Measurements from ENCODE around the gene CCDC174. TPM values are rescaled to one million over a fixed set of nuclear protein-coding genes. Genes with fewer than 3 reads are reported as not detected.

CCDC174 gene
- total RNA-seq, 1 donor from 2014 or later, result 31.2 TPM

DNA sequence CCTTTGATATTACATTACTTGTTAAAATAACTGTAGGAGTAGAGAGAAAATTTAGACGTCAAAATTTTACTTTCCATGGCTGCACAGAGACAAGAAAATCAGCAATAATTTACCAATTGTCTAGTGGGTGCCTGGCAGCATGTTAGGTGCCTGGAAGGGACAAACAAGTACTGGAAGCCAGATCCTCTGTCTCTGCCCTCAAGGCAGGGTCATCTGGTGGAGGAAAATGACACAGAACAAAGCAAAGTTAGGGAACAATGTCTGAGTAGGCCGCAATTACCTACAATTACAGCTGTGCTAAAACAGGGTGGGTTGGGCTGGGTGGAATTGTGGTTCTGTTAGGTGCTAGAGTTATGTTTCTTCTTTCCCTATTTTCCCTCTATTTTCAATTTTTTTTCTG, 7.4 kb downstream of the CCDC174 start:
- H3K9me3 ChIP-seq, result no peaks in the 10 kb centered on the region
- TF ChIP-seq, protein P1, sequence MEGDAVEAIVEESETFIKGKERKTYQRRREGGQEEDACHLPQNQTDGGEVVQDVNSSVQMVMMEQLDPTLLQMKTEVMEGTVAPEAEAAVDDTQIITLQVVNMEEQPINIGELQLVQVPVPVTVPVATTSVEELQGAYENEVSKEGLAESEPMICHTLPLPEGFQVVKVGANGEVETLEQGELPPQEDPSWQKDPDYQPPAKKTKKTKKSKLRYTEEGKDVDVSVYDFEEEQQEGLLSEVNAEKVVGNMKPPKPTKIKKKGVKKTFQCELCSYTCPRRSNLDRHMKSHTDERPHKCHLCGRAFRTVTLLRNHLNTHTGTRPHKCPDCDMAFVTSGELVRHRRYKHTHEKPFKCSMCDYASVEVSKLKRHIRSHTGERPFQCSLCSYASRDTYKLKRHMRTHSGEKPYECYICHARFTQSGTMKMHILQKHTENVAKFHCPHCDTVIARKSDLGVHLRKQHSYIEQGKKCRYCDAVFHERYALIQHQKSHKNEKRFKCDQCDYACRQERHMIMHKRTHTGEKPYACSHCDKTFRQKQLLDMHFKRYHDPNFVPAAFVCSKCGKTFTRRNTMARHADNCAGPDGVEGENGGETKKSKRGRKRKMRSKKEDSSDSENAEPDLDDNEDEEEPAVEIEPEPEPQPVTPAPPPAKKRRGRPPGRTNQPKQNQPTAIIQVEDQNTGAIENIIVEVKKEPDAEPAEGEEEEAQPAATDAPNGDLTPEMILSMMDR (IDR thresholded peaks at IDR 0.05), result no peak
- TF ChIP-seq POLR2AphosphoS5 (IDR thresholded peaks at IDR 0.05; ENCODE audit: insufficient read depth in 1 of 2, low read depth in 1 of 2), result no peak
- TF ChIP-seq POLR2A (IDR thresholded peaks at IDR 0.05), result no peak
- no peaks in the 10 kb centered on the region for H3K27me3 ChIP-seq
- no peak overlapping the region for H3K4me3 ChIP-seq
- H3K4me1 ChIP-seq, result no peaks in the 10 kb centered on the region
- intact Hi-C loops (cut with DNase I), result no loop called here
- H3K36me3 ChIP-seq, result peaks cover 0 to 96% of the 10 kb centered on the region in 2 donors
- no peak for DNase-seq (ENCODE audit: extremely low spot score in 2 of 2)
- H3K27ac ChIP-seq, result no peak overlapping the region

DNA sequence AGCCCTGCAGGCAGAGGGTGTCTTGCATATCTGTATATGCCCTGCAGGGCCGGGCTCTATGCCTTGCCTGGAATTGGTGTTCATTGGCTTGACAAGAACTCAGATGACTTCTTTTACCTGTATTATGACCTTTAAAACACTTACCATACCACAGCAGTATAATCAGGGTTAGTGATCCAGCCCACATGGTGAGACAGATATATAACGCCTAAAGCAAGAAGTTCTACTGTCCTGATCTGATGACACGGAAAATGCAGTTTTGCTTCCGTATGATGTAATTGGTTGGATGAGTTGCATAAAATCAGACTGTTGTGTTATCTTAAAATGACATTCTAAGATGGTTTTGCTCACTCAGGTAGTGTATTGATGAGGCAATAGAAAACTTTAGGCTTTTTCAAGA, 9.4 kb downstream of the CCDC174 start:
- Histone ChIP-seq H3K4me1 (no peaks in the 10 kb centered on the region), H3K27me3 (no peaks in the 10 kb centered on the region), H3K4me3 (no peak overlapping the region), H3K36me3 (peaks cover 0 to 99% of the 10 kb centered on the region in 2 donors), H3K27ac (no peak overlapping the region), H3K9me3 (no peaks in the 10 kb centered on the region)
- no peak for DNase-seq (ENCODE audit: extremely low spot score in 2 of 2)
- TF ChIP-seq POLR2A (IDR thresholded peaks at IDR 0.05) (no peak), POLR2AphosphoS5 (IDR thresholded peaks at IDR 0.05; ENCODE audit: insufficient read depth in 1 of 2, low read depth in 1 of 2) (no peak)
- TF ChIP-seq, protein P1 (IDR thresholded peaks at IDR 0.05), result no peak
- intact Hi-C loops (cut with DNase I), result no loop called here

DNA sequence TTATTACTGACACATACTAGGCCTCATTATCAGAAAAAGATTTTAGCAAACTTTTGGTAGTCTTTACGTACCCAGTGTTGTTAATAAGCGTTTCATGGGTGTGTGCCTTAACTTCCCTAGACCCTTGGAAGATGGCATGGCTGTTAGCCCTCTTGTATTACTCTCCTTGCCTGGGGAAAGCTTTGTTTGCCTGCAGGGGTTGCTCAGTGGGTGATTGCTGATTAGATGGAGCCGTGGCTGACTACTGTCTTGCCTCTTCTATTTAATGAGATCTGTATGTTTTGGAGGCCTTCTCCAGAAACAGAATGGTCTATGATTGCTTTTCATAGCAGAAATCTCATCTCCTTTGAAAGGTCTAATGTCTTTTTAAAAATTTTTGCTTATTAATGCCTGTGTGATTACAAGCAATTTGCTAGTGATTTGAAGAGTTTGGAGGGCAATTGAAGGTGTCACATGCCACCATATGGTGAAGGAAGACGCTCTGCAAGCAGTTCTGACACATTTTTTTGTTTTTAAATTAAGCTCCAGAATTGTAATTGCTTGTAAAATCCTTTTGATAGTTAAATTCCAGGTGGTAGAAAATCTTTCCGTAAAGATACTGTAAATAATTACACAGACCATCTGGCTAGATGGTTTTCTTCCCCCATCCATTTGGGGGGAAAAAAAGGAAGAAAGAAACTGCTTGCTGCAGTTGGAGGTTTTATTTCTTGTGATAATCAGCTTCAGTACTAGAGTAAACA, 12.0 kb downstream of the CCDC174 start:
- H3K36me3 ChIP-seq, result peaks cover 2 to 98% of the 10 kb centered on the region in 2 donors
- DNase-seq (ENCODE audit: extremely low spot score in 2 of 2), result no peak
- H3K27me3 ChIP-seq, result no peaks in the 10 kb centered on the region
- intact Hi-C loops (cut with DNase I), result no loop called here
- H3K4me3 ChIP-seq, result no peak overlapping the region
- no peak overlapping the region for H3K27ac ChIP-seq
- H3K9me3 ChIP-seq, result no peaks in the 10 kb centered on the region
- H3K4me1 ChIP-seq, result no peaks in the 10 kb centered on the region
- TF ChIP-seq, protein P1 (IDR thresholded peaks at IDR 0.05), result no peak
- no peak for TF ChIP-seq POLR2AphosphoS5 (IDR thresholded peaks at IDR 0.05; ENCODE audit: insufficient read depth in 1 of 2, low read depth in 1 of 2)

DNA sequence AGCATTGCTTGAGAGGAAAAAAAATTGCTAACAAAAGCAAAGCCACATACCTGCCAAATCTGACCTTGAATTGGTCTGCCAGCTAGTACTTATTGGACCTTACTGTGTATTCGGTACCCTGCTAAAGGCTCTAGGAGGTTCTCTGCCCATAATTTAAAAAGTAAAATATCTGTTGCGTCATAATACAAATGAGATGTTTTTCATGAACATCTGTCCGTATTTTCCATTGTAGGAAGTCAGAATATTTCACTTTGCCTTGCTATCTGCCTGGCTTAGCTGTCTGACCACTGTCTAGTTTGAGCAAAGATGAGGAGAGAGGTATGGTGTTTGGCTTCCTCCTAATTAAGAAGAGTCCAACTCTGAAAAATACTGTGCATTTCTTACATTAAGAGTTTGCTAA, 12.6 kb downstream of the CCDC174 start:
- no peak for DNase-seq (ENCODE audit: extremely low spot score in 2 of 2)
- no peak for TF ChIP-seq POLR2AphosphoS5 (IDR thresholded peaks at IDR 0.05; ENCODE audit: insufficient read depth in 1 of 2, low read depth in 1 of 2)
- TF ChIP-seq POLR2A (IDR thresholded peaks at IDR 0.05), result no peak
- TF ChIP-seq, protein P1 (IDR thresholded peaks at IDR 0.05), result no peak
- Histone ChIP-seq H3K27me3 (no peaks in the 10 kb centered on the region), H3K27ac (no peak overlapping the region), H3K4me3 (no peak overlapping the region), H3K4me1 (no peaks in the 10 kb centered on the region), H3K36me3 (peaks cover 4 to 98% of the 10 kb centered on the region in 2 donors), H3K9me3 (no peaks in the 10 kb centered on the region)
- intact Hi-C loops (cut with DNase I), result no loop called here

DNA sequence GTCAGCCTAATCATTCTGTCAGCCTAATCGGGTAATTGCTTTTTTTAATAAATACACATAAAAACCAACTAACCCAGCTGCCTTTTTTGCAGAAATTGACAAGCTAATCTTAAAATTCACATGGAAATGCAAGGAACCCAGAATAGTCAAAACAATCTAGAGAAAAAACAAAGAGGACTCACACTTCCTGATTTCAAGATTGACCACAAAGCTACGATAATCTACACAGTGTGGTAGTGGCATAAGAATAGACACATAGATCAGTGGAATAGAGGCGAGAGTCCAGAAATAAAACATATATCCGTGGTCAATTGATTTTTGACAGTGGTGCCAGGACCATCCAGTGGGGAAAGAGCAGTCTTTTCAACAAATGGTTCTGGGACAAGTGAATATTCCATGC, 21.0 kb downstream of the CCDC174 start:
- no peak overlapping the region for H3K4me3 ChIP-seq
- no peaks in the 10 kb centered on the region for H3K27me3 ChIP-seq
- intact Hi-C loops (cut with DNase I), result no loop called here
- no peak for DNase-seq (ENCODE audit: extremely low spot score in 2 of 2)
- H3K4me1 ChIP-seq, result no peaks in the 10 kb centered on the region
- no peak overlapping the region for H3K27ac ChIP-seq
- no peak for TF ChIP-seq POLR2A (IDR thresholded peaks at IDR 0.05)
- TF ChIP-seq, protein P1 (IDR thresholded peaks at IDR 0.05), result no peak
- no peak for TF ChIP-seq POLR2AphosphoS5 (IDR thresholded peaks at IDR 0.05; ENCODE audit: insufficient read depth in 1 of 2, low read depth in 1 of 2)
- peaks cover 4 to 42% of the 10 kb centered on the region in 2 donors for H3K36me3 ChIP-seq
- no peaks in the 10 kb centered on the region for H3K9me3 ChIP-seq

Data from vagina (tissue), 2 donors.